OCI-M1 (cell line): ENCODE data around the gene HOPX.
A peak's percentile ranks its signal among the peaks of the same experiment; 100 is the strongest.
"Not testable (repeated sequence)": the region's sequence is repeated elsewhere in the genome, so short reads cannot be mapped to it uniquely, and the experiment has no call there.

Experiments
- DNase-seq: peaks from one replicate; lab custom pipeline; 2025; lab: John Stamatoyannopoulos, UW

Gene HOPX, protein sequence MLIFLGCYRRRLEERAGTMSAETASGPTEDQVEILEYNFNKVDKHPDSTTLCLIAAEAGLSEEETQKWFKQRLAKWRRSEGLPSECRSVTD

GRCh38 chr4:56681158-56681852 is at the start of gene HOPX:
HOPX (minus strand) TSS chr4:56681296; CDS start chr4:56657816, 23,480 bp downstream.
- peak; percentile 41 for DNase-seq

- no peak for DNase-seq
These were observed 49.0 kb upstream of the HOPX start for GRCh38 chr4:56730097-56730496.

DNA sequence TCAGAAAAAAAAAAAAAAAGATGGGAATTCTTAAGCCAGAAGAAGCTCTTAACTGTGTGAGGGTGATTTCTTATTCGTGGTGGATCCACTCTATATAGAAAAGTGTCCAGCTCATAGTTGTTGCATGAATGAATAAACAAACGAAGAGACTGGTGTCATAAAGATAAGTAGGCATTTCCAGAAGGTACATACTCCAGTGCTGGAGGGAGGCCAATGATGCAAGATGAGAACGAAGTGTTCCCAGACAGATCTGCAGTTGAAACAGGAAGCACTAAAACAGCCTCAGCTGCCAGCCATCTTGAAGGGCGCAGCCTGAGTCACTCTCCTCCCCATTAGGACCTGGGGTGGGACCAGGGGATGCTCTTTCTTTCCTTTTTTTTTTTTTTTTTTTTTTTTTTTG is 47.4 kb upstream of the HOPX start:
- DNase-seq: peak; percentile 62

GRCh38 chr4:56727150-56727549 is 46.1 kb upstream of the HOPX start:
- DNase-seq: no peak

GRCh38 chr4:56726593-56726992 is 45.5 kb upstream of the HOPX start:
- DNase-seq: not testable (repeated sequence)

DNA sequence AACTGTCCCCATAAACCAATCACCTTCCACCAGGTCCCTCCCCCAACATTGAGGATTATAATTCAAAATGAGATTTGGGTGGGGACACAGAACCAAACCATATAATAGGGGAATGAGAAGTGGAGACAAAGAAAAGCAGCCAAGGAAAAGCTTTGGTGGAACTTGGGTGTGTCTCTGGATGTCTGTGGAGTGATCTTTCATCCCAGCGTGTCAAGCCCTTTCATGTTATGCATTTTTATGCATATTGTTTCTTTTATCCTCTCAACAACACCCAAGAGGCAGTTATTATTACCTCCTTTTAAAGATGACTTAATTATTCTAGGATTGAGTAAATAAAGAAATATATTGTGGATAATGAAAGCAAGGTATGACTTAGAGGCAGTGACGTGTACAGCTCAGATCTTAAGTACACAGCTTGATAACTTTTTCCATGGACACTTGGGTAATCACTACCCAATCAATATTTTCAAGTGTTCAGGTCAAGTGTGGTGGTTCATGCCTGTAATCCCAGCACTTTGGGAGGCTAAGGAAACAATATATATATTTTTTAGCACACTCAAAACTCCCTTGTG is 42.6 kb upstream of the HOPX start:
- no peak for DNase-seq

GRCh38 chr4:56723201-56723605 is 42.1 kb upstream of the HOPX start:
- no peak for DNase-seq

DNA sequence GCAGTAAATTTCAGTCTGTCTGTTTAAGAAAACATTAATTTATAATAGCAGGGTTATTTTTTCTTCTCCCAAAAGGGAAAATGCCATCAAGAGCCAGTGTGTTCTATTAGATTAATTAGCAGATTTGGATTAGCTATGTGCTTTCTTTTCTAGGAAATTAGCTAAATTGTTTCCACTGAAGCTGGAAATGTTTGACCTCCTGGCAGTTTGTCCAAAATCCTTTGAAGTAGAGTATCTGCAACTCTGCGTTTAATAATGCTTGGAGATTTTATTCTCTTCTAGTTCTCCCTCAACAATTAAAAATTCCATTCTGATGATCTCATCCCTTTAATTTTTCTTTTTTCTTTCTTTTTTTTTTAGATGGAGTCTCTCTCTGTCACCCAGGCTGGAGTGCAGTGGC is 27.1 kb upstream of the HOPX start:
- DNase-seq: no peak

- DNase-seq: no peak
These were observed 24.9 kb upstream of the HOPX start for GRCh38 chr4:56705966-56706365.

DNA sequence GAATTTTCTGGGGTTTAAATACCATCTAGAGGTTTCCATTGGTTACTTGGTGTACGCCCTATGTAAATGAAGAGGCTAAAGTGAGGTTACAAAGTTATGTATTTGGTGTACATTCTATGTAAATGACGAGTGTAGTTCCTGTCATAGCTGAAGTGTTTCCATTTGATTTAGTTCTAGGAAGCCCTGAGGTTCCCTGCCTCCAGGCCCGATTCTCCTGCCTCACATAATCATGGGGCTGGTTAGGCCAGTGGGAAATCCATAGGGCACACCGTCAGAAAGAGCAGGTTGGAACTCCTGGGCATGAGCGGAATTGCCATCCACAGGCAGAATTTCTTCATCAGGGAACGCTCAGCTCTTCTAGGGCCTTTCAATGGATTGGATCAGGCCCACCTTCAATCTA is 24.2 kb upstream of the HOPX start:
- no peak for DNase-seq

- DNase-seq: no peak
These were observed 23.2 kb upstream of the HOPX start for GRCh38 chr4:56704089-56704871.

DNA sequence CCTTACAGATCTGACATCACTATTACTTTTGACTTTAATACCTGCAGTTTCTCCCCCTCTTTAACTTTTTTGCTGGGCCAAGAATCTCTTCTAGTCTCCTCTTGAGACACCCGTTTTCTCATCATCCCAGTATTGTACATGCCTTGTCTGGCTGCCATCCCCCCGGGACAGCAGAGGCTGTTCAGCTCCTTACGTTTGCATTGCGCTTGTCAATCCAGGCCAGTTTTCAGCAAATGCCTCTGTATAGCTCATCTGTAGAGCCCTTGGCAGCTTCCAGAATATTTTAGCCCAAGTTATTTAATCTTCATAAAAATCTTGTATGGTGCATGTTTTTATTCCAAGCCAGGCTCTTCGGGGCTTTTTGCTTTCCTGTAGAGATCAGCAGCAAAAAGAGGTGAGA is 22.3 kb upstream of the HOPX start:
- DNase-seq: no peak

DNA sequence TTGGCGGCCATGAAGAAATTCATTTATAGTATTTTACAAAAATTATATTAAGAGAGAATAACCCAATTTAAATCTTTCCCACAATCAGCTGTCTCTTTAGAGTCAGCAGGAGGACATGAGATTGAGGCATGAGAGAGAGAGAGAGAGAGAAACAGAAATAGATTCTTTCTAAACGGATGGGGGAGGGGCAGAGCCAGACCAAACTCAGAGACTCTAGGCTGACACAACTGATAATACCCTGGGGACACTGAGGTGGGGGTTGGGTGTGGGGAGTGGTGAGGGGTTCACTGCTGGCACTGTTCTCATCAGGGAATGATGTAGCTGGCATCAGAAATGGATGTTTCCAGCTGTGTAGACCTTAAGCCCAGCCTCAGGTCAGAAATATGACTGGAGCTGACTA is 20.5 kb upstream of the HOPX start:
- DNase-seq: peak; percentile 33

DNA sequence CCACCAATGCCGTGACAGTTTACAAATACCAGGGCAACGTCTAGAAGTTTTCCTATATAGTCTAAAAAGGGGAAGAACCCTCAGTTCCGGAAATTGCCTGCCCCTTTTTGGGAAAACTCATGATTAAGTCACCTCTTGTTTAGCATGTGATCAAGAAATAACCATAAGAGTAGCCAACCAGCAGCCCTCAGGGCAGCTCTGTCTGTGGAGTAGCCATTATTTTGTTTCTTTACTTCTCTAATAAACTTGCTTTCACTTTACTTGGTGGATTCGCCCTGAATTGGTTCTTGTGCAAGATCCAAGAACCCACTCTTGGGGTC is 20.0 kb upstream of the HOPX start:
- peak; percentile 43 for DNase-seq

DNA sequence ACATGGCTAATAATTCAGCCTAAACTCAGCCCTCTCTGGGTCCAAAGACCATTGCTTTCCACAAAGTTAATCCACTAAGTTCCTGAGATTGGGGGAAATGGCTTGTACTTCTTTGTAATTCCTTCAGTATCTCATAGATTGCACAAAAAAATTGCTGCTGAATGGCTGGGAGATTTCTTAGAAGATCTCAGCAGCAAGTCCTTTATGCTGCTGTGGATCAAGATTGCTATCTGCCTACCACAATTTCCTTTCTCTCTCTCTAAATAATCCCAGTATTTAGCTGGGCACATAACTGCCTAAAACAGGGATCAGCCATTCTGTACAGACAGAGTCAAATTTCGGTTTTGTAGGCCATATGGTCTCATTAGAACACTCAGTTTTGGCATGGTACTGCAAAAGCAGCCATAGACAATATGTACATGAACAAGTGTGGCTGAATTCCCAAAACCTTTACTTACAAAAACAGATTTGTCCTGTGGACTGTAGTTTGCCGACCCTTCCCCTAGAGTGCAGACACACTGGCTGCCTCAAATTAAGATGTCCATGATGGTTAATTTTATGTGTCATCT is 18.5 kb upstream of the HOPX start:
- DNase-seq: no peak

GRCh38 chr4:56698329-56698728 is 17.2 kb upstream of the HOPX start:
- no peak for DNase-seq

DNA sequence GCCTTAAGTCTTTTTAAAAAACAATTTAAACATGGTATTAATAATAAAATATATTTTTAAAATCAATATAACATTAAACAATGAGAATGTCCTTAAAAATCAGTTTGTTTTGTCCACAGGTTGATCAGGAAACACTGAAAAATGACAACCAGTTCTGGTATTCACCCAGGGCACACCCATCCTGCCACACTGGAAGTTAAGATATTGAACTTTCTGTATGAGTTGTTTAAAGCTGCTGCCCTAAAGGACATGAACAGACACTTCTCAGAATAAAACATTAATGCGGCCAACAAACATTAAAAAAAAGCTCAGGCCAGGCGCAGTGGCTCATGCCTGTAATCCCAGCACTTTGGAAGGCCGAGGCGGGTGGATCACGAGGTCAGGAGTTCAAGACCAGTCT is 15.0 kb upstream of the HOPX start:
- no peak for DNase-seq

DNA sequence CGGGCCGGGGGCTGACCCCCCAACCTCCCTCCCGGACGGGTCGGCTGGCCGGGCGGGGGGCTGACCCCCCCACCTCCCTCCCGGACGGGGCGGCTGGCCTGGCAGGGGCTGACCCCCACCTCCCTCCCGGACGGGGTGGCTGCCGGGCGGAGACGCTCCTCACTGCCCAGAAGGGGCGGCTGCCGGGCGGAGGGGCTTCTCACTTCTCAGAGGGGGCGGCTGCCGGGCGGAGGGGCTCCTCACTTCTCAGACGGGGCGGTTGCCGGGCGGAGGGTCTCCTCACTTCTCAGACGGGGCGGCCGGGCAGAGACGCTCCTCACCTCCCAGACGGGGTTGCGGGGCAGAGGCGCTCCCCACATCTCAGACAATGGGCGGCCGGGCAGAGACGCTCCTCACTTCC is 12.4 kb upstream of the HOPX start:
- not testable (repeated sequence) for DNase-seq

DNA sequence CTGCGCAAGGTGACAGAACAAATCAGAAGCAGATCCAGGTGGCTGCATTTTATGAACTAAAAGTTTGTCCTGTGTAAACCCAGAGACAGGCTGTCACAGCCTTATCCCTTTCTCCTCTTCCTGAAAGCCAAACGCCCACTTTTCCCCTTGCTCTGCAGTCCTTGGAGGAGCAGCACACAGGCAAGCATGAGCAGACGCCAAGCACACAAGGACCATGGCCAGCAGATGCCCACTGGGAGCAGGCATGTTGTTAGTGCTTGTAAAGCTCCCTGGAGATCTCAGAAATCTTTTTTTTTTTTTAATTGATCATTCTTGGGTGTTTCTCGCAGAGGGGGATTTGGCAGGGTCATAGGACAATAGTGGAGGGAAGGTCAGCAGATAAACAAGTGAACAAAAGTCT is 11.5 kb upstream of the HOPX start:
- DNase-seq: no peak

GRCh38 chr4:56691425-56691824 is 10.3 kb upstream of the HOPX start:
- no peak for DNase-seq

DNA sequence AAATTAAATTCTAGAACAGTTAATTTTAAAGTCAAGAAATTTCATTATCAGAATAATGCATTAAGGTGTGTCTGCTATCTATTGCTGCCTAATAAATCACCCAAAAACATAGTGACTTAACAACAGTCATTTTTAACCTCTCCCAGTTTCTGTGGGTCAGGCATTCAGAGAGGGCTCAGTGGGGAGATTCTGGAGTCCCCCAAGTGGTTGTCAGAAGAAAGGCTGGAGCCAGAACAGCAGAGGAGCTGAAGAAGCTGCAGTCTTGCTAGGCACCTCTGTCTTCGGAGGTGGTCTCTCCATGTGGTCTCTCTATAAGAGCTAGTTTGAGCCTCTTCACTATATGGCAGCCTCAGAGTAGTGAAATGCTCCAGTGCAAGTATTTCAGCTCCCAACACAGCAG is 9.3 kb upstream of the HOPX start:
- no peak for DNase-seq

DNA sequence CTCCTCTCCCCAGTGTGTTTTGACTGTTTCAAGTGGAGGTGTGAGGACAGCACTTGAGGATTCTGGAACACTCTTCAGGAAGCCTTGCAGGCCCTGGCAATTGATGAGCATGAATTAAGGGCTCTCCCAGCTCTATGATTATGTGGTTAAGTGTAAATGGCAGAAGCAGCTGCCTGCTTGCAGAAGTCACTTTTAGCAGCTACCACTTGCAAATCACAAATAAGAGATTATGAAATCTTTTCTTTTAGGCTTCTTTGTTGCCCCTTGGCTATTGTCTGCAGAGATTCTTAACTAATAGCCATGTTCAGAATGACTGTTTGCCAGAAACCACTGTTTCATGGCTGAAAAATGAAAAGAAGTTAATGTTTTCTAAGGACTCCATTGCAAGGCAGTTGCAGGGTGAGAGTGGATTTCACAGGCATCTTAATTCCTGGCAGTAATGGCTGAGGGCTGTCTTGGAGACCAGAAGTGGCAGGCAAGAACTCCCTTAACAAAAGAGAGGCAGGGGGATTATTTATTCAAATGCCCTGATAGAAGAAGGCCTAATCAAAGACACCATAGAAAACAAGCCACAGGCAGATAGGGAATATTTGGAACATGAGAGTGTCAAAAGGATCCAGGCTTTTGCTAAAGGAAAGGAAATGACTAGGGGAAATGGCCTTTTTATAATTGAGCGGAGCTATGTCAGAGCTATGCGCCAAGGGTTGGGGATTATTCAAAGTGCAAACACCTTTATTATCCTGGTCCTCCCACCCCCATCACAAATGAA is 8.3 kb upstream of the HOPX start:
- no peak for DNase-seq
